Panc1 (cell line): ENCODE measurements around the gene EXD3. TPM values are rescaled to one million over a fixed set of nuclear protein-coding genes. Genes with fewer than 3 reads are reported as not detected.

Experiments used
- ATAC-seq: fragments of 200-7000 bp; cut with Tn5 transposase; 2 replicates; pipeline ENCODE4 v1.9.1; 2020; ENCODE audit warnings: mild to moderate bottlenecking, moderate library complexity
- BruUV-seq: library from RNA; stranded (reverse); fragments of 400-500 nt; replicated peaks from 2 replicates; lab custom pipeline; 2021; lab: Mats Ljungman, UMichigan
- CTCF ChIA-PET: fragments of 300-600 bp; sonication (Branson Sonifier 250); formaldehyde crosslinking; loops from one replicate; lab custom pipeline; 2022; ENCODE audit warnings: antibody characterized with exemption; lab: Charles Lee
- POLR2A ChIA-PET: fragments of 300-600 bp; sonication (Branson Sonifier 250); formaldehyde crosslinking; loops from one replicate; lab custom pipeline; 2022; ENCODE audit warnings: antibody characterized with exemption; lab: Charles Lee
- DNase-seq: peaks from one replicate; pipeline ENCODE4 v3.0.0-alpha.2; 2010; ENCODE audit warnings: low read depth, low spot score
- H3K27ac ChIP-seq: 2 replicates; pipeline ENCODE4 v1.5.1; 2011; ENCODE audit warnings: mild to moderate bottlenecking, low read length, inconsistent platforms
- H3K27me3 ChIP-seq: fragments of 200-500 bp; sonication (Bioruptor generic); 2 replicates; pipeline ENCODE4 v1.6.0; 2014; ENCODE audit warnings: low read length, inconsistent platforms; ENCODE audit not compliant: control insufficient read depth, insufficient read depth
- H3K36me3 ChIP-seq: fragments of 200-500 bp; sonication (Bioruptor generic); 2 replicates; pipeline ENCODE4 v1.5.1; 2014; ENCODE audit warnings: inconsistent platforms, mild to moderate bottlenecking, low read length, moderate library complexity; ENCODE audit not compliant: control insufficient read depth, insufficient read depth
- H3K4me1 ChIP-seq: 2 replicates; pipeline ENCODE4 v1.5.1; 2011; ENCODE audit warnings: inconsistent platforms, mild to moderate bottlenecking, low read length, moderate library complexity; ENCODE audit not compliant: control insufficient read depth, insufficient read depth
- H3K4me3 ChIP-seq, 2 experiments: 2 replicates each; pipeline ENCODE4 v1.5.1; 2011 to 2012; ENCODE audit warnings: low read depth in 2 of 2, low read length in 2 of 2, mild to moderate bottlenecking in 2 of 2, inconsistent platforms in 1 of 2, moderate library complexity in 1 of 2
- H3K9me3 ChIP-seq: fragments of 200-500 bp; sonication (Bioruptor generic); 2 replicates; pipeline ENCODE4 v1.5.1; 2014; ENCODE audit warnings: low read depth, mild to moderate bottlenecking, inconsistent platforms, low read length, moderate library complexity; ENCODE audit not compliant: control insufficient read depth, insufficient read depth
- CTCF ChIP-seq: fragments of 450-650 bp; IDR thresholded peaks from 2 replicates; pipeline ENCODE4 v1.5.1; 2017; ENCODE audit warnings: mild to moderate bottlenecking
- POLR2AphosphoS5 ChIP-seq: IDR thresholded peaks from 2 replicates; pipeline ENCODE4 v1.6.1; 2012; ENCODE audit warnings: mild to moderate bottlenecking, low read depth, low read length, moderate library complexity
- REST ChIP-seq, 2 experiments: IDR thresholded peaks; 2 replicates each; pipeline ENCODE4 v1.6.1; 2011 to 2012; ENCODE audit warnings: low read depth in 2 of 2, control low read depth in 1 of 2, low read length in 1 of 2, mild to moderate bottlenecking in 1 of 2, moderate library complexity in 1 of 2; ENCODE audit not compliant: insufficient read depth in 1 of 2
- in situ Hi-C: cut with HindIII; loops from 2 replicates; pipeline ENCODE4 v1.10.0; 2016; ENCODE audit warnings: low sequenced_read_pairs, low pct_unique_long_range_greater_than_20kb
- intact Hi-C: fragments of 100-400 bp; cut with micrococcal nuclease; formaldehyde crosslinking; loops from one replicate; pipeline ENCODE4 v1.10.0; 2022; ENCODE audit not compliant: unreplicated experiment
- total RNA-seq: library from RNA; stranded (reverse); gene quantifications from one replicate; pipeline ENCODE4 v1.2.1, GENCODE V29; 2021; ENCODE audit not compliant: unreplicated experiment

EXD3 gene
- total RNA-seq, 1 experiment from 2014 or later, result 9.2 TPM

- no peaks in the 10 kb centered on the region for H3K36me3 ChIP-seq
- H3K27ac ChIP-seq, result peak overlapping the region; percentile 61
- no peaks in the 10 kb centered on the region for H3K27me3 ChIP-seq
- intact Hi-C loops, result no loop called here
- peak; percentile 59 for ATAC-seq
- DNase-seq, result no peak
- H3K9me3 ChIP-seq, result no peaks in the 10 kb centered on the region
- 0 out of 4 replicates have a peak overlapping the region, but pooled peaks of 1 of the 2 experiments have one; percentile 16 for H3K4me3 ChIP-seq
- H3K4me1 ChIP-seq, result peaks cover 40% of the 10 kb centered on the region
- ChIA-PET POLR2A (no interaction called here), CTCF (no interaction called here)
- no peak for TF ChIP-seq REST (IDR thresholded peaks at IDR 0.05; ENCODE audit: insufficient read depth in 1 of 2, low read depth in 2 of 2, low read length in 1 of 2)
- 0 out of 2 replicates have a peak, but pooled peaks have one; percentile 27 for TF ChIP-seq POLR2AphosphoS5
- BruUV-seq, result no TSS peak
- in situ Hi-C loops, result no loop called here
Observed at GRCh38 chr9:137305060-137305797, 117.7 kb downstream of the EXD3 start.

- intact Hi-C loops, result no loop called here
- CTCF ChIA-PET, result no interaction called here
- POLR2A ChIA-PET, result no interaction called here
Observed at GRCh38 chr9:137304383-137305059, 118.4 kb downstream of the EXD3 start.

More at GRCh38 chr9:137304383-137305059, 118.4 kb downstream of the EXD3 start:
- Histone ChIP-seq H3K27me3 (no peaks in the 10 kb centered on the region), H3K36me3 (no peaks in the 10 kb centered on the region), H3K9me3 (no peaks in the 10 kb centered on the region), H3K4me3 (no peak overlapping the region), H3K27ac (peak overlapping the region; percentile 61; the same call in 1 of the 2 replicates), H3K4me1 (peaks cover 46% of the 10 kb centered on the region)
- in situ Hi-C loops, result no loop called here
- ATAC-seq (no peak), DNase-seq (no peak)
- no TSS peak for BruUV-seq
- TF ChIP-seq POLR2AphosphoS5 (no peak), CTCF (peak; percentile 47)
